PC-3 (cell line): ENCODE measurements around the gene C5AR1. TPM values are rescaled to one million over a fixed set of nuclear protein-coding genes. Genes with fewer than 3 reads are reported as not detected.

Experiments
- ATAC-seq: fragments of 200-7000 bp; cut with Tn5 transposase; 2 replicates; pipeline ENCODE4 v1.9.1; 2020; ENCODE audit warnings: mild to moderate bottlenecking, moderate library complexity
- BruUV-seq: library from RNA; stranded (reverse); fragments of 400-500 nt; replicated peaks from 2 replicates; lab custom pipeline; 2021; lab: Mats Ljungman, UMichigan
- CTCF ChIA-PET: fragments of 300-600 bp; sonication (Branson Sonifier 250); formaldehyde crosslinking; loops from one replicate; lab custom pipeline; 2022; ENCODE audit warnings: antibody characterized with exemption; lab: Charles Lee
- POLR2A ChIA-PET: fragments of 300-600 bp; sonication (Branson Sonifier 250); formaldehyde crosslinking; loops from one replicate; lab custom pipeline; 2022; ENCODE audit warnings: antibody characterized with exemption; ENCODE audit not compliant: unreplicated experiment; lab: Charles Lee
- DNase-seq: peaks from one replicate; pipeline ENCODE4 v3.0.0-alpha.2; 2015
- H2AFZ ChIP-seq: fragments of 300-600 bp; sonication (generic); 2 replicates; pipeline ENCODE4 v1.6.0; 2016; ENCODE audit warnings: antibody characterized with exemption, low read length
- H3F3A ChIP-seq: fragments of 300-600 bp; sonication (generic); one replicate; pipeline ENCODE4 v1.6.0; 2017; ENCODE audit warnings: antibody characterized with exemption, low read length, control low read depth, mild to moderate bottlenecking; ENCODE audit not compliant: unreplicated experiment
- H3K27ac ChIP-seq: fragments of 300-600 bp; sonication (generic); 2 replicates; pipeline ENCODE4 v1.5.1; 2016; ENCODE audit warnings: mild to moderate bottlenecking, low read length
- H3K27me3 ChIP-seq: fragments of 300-600 bp; sonication (generic); 2 replicates; pipeline ENCODE4 v1.6.1; 2016; ENCODE audit warnings: low read length, mixed read lengths
- H3K36me3 ChIP-seq: fragments of 300-600 bp; sonication (generic); 2 replicates; pipeline ENCODE4 v1.6.1; 2016; ENCODE audit warnings: low read depth, mixed run types, low read length, mixed read lengths
- H3K4me1 ChIP-seq: fragments of 300-600 bp; sonication (generic); 2 replicates; pipeline ENCODE4 v1.5.1; 2016; ENCODE audit warnings: low read length; ENCODE audit not compliant: insufficient read depth
- H3K4me2 ChIP-seq: fragments of 300-600 bp; sonication (generic); 2 replicates; pipeline ENCODE4 v1.6.0; 2016; ENCODE audit warnings: low read length
- H3K4me3 ChIP-seq: fragments of 300-600 bp; sonication (generic); 2 replicates; pipeline ENCODE4 v1.5.1; 2016; ENCODE audit warnings: mild to moderate bottlenecking, low read length, mixed read lengths
- H3K79me2 ChIP-seq: fragments of 300-600 bp; sonication (generic); 2 replicates; pipeline ENCODE4 v1.6.1; 2017; ENCODE audit warnings: low read length, mixed read lengths
- H3K9ac ChIP-seq: fragments of 300-600 bp; sonication (generic); 2 replicates; pipeline ENCODE4 v1.6.0; 2016; ENCODE audit warnings: mild to moderate bottlenecking, low read length
- H3K9me2 ChIP-seq: fragments of 300-600 bp; sonication (generic); replicated peaks from 2 replicates; pipeline ENCODE4 v1.6.1; 2016; ENCODE audit warnings: mixed run types, low read length, mixed read lengths
- H3K9me3 ChIP-seq: fragments of 300-600 bp; sonication (generic); 2 replicates; pipeline ENCODE4 v1.6.1; 2016; ENCODE audit warnings: low read length, mixed read lengths
- H4K20me1 ChIP-seq: fragments of 300-600 bp; sonication (generic); 2 replicates; pipeline ENCODE4 v1.6.1; 2016; ENCODE audit warnings: low read length, mixed read lengths
- EZH2 ChIP-seq: fragments of 300-600 bp; sonication (generic); IDR thresholded peaks from one replicate; pipeline ENCODE4 v1.6.1; 2017; ENCODE audit warnings: antibody characterized with exemption, mild to moderate bottlenecking, low read length; ENCODE audit not compliant: unreplicated experiment
- EZH2phosphoT487 ChIP-seq: fragments of 300-600 bp; sonication (generic); IDR thresholded peaks from 2 replicates; pipeline ENCODE4 v1.6.1; 2018; ENCODE audit warnings: mild to moderate bottlenecking, antibody characterized with exemption, low read length, borderline replicate concordance
- intact Hi-C: fragments of 100-400 bp; cut with micrococcal nuclease; formaldehyde crosslinking; loops from 2 replicates; pipeline ENCODE4 v1.9.0; 2023
- total RNA-seq: library from RNA; depleted of rRNA; stranded (reverse); fragments of >200 nt; gene quantifications from 2 replicates; pipeline ENCODE4 v1.2.3, GENCODE V29; 2014
- TF ChIP-seq, protein P1 (sequence below): fragments of 300-600 bp; sonication (generic); conservative IDR thresholded peaks from 2 replicates; pipeline ENCODE4 v1.5.1; 2017; ENCODE audit warnings: antibody characterized with exemption, low read depth, mild to moderate bottlenecking, low read length

C5AR1 gene
- total RNA-seq, 1 experiment from 2014 or later = not detected

DNA sequence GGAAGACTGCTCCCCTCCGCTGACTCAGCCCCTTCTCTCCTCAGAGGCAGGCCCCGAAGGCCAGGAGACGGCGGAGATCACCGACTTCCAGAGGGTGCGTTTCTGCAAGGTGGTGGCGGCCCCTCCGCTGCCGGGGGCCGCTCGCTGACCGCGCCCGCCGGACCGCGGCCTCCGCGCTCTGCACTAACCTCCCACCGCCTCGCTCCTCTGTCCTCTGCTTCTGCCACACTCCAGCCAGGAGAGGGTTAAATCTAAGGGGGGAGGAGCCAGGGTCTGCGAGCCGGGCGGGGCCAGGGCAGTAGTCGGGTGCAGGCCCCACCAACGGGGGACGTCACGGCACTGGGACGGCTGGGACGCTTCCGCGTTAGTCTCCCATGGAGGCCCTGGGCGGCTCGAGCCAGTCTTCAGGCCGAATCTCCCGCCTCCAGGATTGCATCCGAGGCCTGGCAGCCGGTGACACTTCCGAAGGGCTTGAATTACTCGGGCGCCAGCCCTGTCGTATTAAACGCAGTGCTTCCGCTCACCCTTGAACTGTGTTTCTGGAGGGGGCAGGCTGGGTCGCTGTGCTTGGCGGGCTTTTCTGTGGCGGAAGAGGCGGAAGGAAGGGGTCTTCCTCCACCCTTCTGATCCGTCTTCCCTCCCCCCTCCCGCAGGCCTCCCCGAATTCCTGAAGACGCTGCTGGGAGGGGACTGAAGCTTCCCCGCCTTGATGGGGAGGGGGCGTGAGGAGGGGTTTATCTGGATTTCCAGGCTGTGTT, 36.2 kb upstream of the C5AR1 start:
- H3K27ac ChIP-seq = peak overlapping the region; percentile 88
- TF ChIP-seq EZH2phosphoT487 = no peak
- TF ChIP-seq, protein P1, sequence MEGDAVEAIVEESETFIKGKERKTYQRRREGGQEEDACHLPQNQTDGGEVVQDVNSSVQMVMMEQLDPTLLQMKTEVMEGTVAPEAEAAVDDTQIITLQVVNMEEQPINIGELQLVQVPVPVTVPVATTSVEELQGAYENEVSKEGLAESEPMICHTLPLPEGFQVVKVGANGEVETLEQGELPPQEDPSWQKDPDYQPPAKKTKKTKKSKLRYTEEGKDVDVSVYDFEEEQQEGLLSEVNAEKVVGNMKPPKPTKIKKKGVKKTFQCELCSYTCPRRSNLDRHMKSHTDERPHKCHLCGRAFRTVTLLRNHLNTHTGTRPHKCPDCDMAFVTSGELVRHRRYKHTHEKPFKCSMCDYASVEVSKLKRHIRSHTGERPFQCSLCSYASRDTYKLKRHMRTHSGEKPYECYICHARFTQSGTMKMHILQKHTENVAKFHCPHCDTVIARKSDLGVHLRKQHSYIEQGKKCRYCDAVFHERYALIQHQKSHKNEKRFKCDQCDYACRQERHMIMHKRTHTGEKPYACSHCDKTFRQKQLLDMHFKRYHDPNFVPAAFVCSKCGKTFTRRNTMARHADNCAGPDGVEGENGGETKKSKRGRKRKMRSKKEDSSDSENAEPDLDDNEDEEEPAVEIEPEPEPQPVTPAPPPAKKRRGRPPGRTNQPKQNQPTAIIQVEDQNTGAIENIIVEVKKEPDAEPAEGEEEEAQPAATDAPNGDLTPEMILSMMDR = no peak
- no peak for TF ChIP-seq EZH2
- DNase-seq = peak; percentile 79
- no peaks in the 10 kb centered on the region for H3K9me2 ChIP-seq
- intact Hi-C loops = loop anchor here (1.0 kb wide), 1 partner anchor 16 kb away; no protein-coding TSS in a partner anchor
- no peaks in the 10 kb centered on the region for H3K9me3 ChIP-seq
- H3K4me3 ChIP-seq = peak overlapping the region; percentile 73
- no peaks in the 10 kb centered on the region for H3K79me2 ChIP-seq
- H3K27me3 ChIP-seq = no peaks in the 10 kb centered on the region
- peaks cover 9% of the 10 kb centered on the region; the same call in 1 of the 2 replicates for H3K4me1 ChIP-seq
- no peaks in the 10 kb centered on the region for H3K36me3 ChIP-seq
- H2AFZ ChIP-seq = peak overlapping the region; percentile 57
- ChIA-PET POLR2A (interaction anchor here (0.6 to 2.2 kb wide), 3 partner anchors 17 to 142 kb away, joined by 4 to 15 read pairs (median 12); partner anchors contain the start of genes CCDC9 and DHX34), CTCF (interaction anchor here (1.1 kb wide), 1 partner anchor 155 kb away, joined by 6 read pairs; no protein-coding TSS in a partner anchor)
- peak overlapping the region; percentile 96 for H3K4me2 ChIP-seq
- peak; percentile 82 for ATAC-seq
- H3K9ac ChIP-seq = peak overlapping the region; percentile 91
- H3F3A ChIP-seq = no peaks in the 10 kb centered on the region
- TSS peak; percentile 90 for BruUV-seq
- H4K20me1 ChIP-seq = no peaks in the 10 kb centered on the region

- Histone ChIP-seq H3K4me1 (peaks cover 9% of the 10 kb centered on the region; the same call in 1 of the 2 replicates), H3K9me2 (no peaks in the 10 kb centered on the region), H2AFZ (peak within 1 kb of the TSS; percentile 57), H3K9me3 (no peaks in the 10 kb centered on the region), H3K27ac (peak within 1 kb of the TSS; percentile 88), H3K4me3 (peak within 1 kb of the TSS; percentile 74), H3K4me2 (peak within 1 kb of the TSS; percentile 96), H3K27me3 (no peaks in the 10 kb centered on the region), H3K79me2 (no peaks in the 10 kb centered on the region), H3K36me3 (no peaks in the 10 kb centered on the region), H3K9ac (peak within 1 kb of the TSS; percentile 91), H3F3A (no peaks in the 10 kb centered on the region), H4K20me1 (no peaks in the 10 kb centered on the region)
- ATAC-seq (peak; percentile 79), DNase-seq (peak; percentile 87)
- intact Hi-C loops = loop anchor here (1.0 kb wide), 1 partner anchor 17 kb away; no protein-coding TSS in a partner anchor
- CTCF ChIA-PET = interaction anchor here (1.1 kb wide), 1 partner anchor 154 kb away, joined by 6 read pairs; no protein-coding TSS in a partner anchor
- POLR2A ChIA-PET = interaction anchor here (0.6 to 2.2 kb wide), 6 partner anchors 18 to 352 kb away, joined by 4 to 37 read pairs (median 11); partner anchors contain the start of genes CCDC9 and DHX34
- no TSS peak for BruUV-seq
- no peak for TF ChIP-seq EZH2
- TF ChIP-seq EZH2phosphoT487 = no peak
- TF ChIP-seq, protein P1 = no peak
These were observed 35.4 kb upstream of the C5AR1 start, which contains the start of gene INAFM1 for GRCh38 chr19:47274071-47274890. INAFM1 (plus strand) TSS chr19:47274885; CDS start chr19:47274920, 35 bp downstream.
